Endothelial cell of umbilical vein (primary cell): ENCODE data around the gene TARBP1. TPM values are rescaled to one million over a fixed set of nuclear protein-coding genes. Genes with fewer than 3 reads are reported as not detected.

Experiments used
- BruUV-seq: library from RNA; stranded (reverse); fragments of 400-500 nt; replicated peaks from 2 replicates; lab custom pipeline; 2021; lab: Mats Ljungman, UMichigan
- CTCF ChIA-PET: fragments of 300-600, 350-600 bp; sonication (Branson Sonifier 250); formaldehyde crosslinking; loops from one replicate; lab custom pipeline; 2021; ENCODE audit warnings: antibody characterized with exemption, inconsistent platforms; lab: Charles Lee
- POLR2A ChIA-PET: fragments of 300-600, 350-600 bp; sonication (Branson Sonifier 250); formaldehyde crosslinking; loops from one replicate; lab custom pipeline; 2021; ENCODE audit warnings: antibody characterized with exemption, inconsistent platforms; lab: Charles Lee
- DNase-seq: peaks from one replicate; pipeline ENCODE4 v3.0.0-alpha.2; 2011; ENCODE audit warnings: low read depth, low spot score
- FAIRE-seq: peaks from 2 replicates; lab custom pipeline; 2011; peaks lifted over from hg19 to GRCh38; lab: Jason Lieb, UNC
- H2AFZ ChIP-seq: 2 replicates; pipeline ENCODE4 v1.6.0; 2012; ENCODE audit warnings: low read depth, low read length, control low read depth, inconsistent platforms
- H3K27ac ChIP-seq: 2 replicates; pipeline ENCODE4 v1.5.1; 2011; ENCODE audit warnings: low read depth, mild to moderate bottlenecking, control low read depth, low read length, moderate library complexity; ENCODE audit not compliant: insufficient read depth
- H3K27me3 ChIP-seq, 2 experiments: 2 replicates each; pipeline versions ENCODE4 v1.6.0 to v1.6.1; 2011; ENCODE audit warnings: low read length in 2 of 2, mixed read lengths in 1 of 2; ENCODE audit not compliant: control insufficient read depth in 2 of 2, insufficient read depth in 2 of 2
- H3K36me3 ChIP-seq, 2 experiments: 2 replicates in 1 of 2; 3 replicates in 1 of 2; pipeline ENCODE4 v1.5.1; 2011; ENCODE audit warnings: low read length in 2 of 2, mild to moderate bottlenecking in 1 of 2, moderate library complexity in 1 of 2; ENCODE audit not compliant: control insufficient read depth in 2 of 2, insufficient read depth in 2 of 2; ENCODE audit errors: extremely low read depth in 1 of 2
- H3K4me1 ChIP-seq: 3 replicates; pipeline ENCODE4 v1.5.1; 2011; ENCODE audit warnings: mild to moderate bottlenecking, low read length; ENCODE audit not compliant: control insufficient read depth, insufficient read depth; ENCODE audit errors: extremely low read depth
- H3K4me2 ChIP-seq: 2 replicates; pipeline ENCODE4 v1.6.1; 2011; ENCODE audit warnings: low read length, control low read depth, mixed read lengths; ENCODE audit not compliant: insufficient read depth
- H3K4me3 ChIP-seq, 3 experiments: fragments of 200-600 bp in 1 of 3; sonication (generic), shearing (Covaris generic) in 1 of 3; replicated peaks in 1 of 3; 2 replicates each; pipeline ENCODE4 v1.5.1; 2011 to 2016; ENCODE audit warnings: control low read depth in 3 of 3, low read length in 3 of 3, mild to moderate bottlenecking in 2 of 3, inconsistent platforms in 1 of 3, low read depth in 1 of 3, moderate library complexity in 1 of 3; ENCODE audit not compliant: insufficient read depth in 1 of 3
- H3K79me2 ChIP-seq: 2 replicates; pipeline ENCODE4 v1.6.0; 2012; ENCODE audit warnings: low read length, inconsistent platforms; ENCODE audit not compliant: control insufficient read depth, insufficient read depth
- H3K9ac ChIP-seq: replicated peaks from 2 replicates; pipeline ENCODE3; 2011; ENCODE audit warnings: low read length, control low read depth; ENCODE audit not compliant: insufficient read depth; ENCODE audit errors: extremely low read depth
- H3K9me1 ChIP-seq: replicated peaks from 3 replicates; pipeline ENCODE4 v1.6.0; 2011; ENCODE audit warnings: mild to moderate bottlenecking, low read length; ENCODE audit not compliant: control insufficient read depth, insufficient read depth; ENCODE audit errors: extremely low read depth
- H3K9me3 ChIP-seq: replicated peaks from 2 replicates; pipeline ENCODE4 v1.5.1; 2012; ENCODE audit warnings: low read length, inconsistent platforms; ENCODE audit not compliant: control insufficient read depth, insufficient read depth
- H4K20me1 ChIP-seq: replicated peaks from 2 replicates; pipeline ENCODE3; 2011; ENCODE audit warnings: mild to moderate bottlenecking, low read length; ENCODE audit not compliant: control insufficient read depth, insufficient read depth; ENCODE audit errors: extremely low read depth
- CTCF ChIP-seq, 2 donors: IDR thresholded peaks; 1 replicate in 1 of 2; 2 replicates in 1 of 2; pipeline ENCODE4 v1.5.1; 2011; ENCODE audit warnings: low read length in 2 of 2, mild to moderate bottlenecking in 2 of 2, moderate library complexity in 2 of 2, control low read depth in 1 of 2, inconsistent platforms in 1 of 2, low read depth in 1 of 2; ENCODE audit not compliant: insufficient read depth in 1 of 2; ENCODE audit errors: extremely low read depth in 1 of 2
- EZH2 ChIP-seq: IDR thresholded peaks from 2 replicates; pipeline ENCODE4 v1.6.1; 2012; ENCODE audit warnings: borderline replicate concordance, low read depth, mild to moderate bottlenecking, moderate library complexity, low read length, inconsistent platforms; ENCODE audit not compliant: severe bottlenecking
- FOS ChIP-seq: IDR thresholded peaks from 2 replicates; pipeline ENCODE4 v1.6.1; 2011; ENCODE audit warnings: mild to moderate bottlenecking, low read length, moderate library complexity, borderline replicate concordance; ENCODE audit not compliant: insufficient read depth
- GATA2 ChIP-seq: IDR thresholded peaks from 2 replicates; pipeline ENCODE4 v1.7.0; 2011; ENCODE audit warnings: low read depth, mild to moderate bottlenecking, moderate library complexity, mixed read lengths, low read length; ENCODE audit not compliant: insufficient read length, insufficient read depth
- JUN ChIP-seq: IDR thresholded peaks from 2 replicates; pipeline ENCODE4 v1.6.1; 2011; ENCODE audit warnings: borderline replicate concordance, low read depth; ENCODE audit not compliant: insufficient read length, insufficient read depth
- MAX ChIP-seq: IDR thresholded peaks from 2 replicates; pipeline ENCODE4 v1.6.1; 2011; ENCODE audit not compliant: insufficient read depth, insufficient read length
- MYC ChIP-seq: IDR thresholded peaks from one replicate; pipeline ENCODE4 v1.6.1; 2011; ENCODE audit warnings: mild to moderate bottlenecking, low read depth, low read length
- POLR2A ChIP-seq: IDR thresholded peaks from 2 replicates; pipeline ENCODE4 v1.6.1; 2012; ENCODE audit warnings: low read depth, mild to moderate bottlenecking, control low read depth, low read length
- POLR2AphosphoS5 ChIP-seq: IDR thresholded peaks from 2 replicates; pipeline ENCODE4 v1.6.1; 2012; ENCODE audit warnings: low read depth, mild to moderate bottlenecking, control low read depth, low read length, moderate library complexity; ENCODE audit not compliant: insufficient read depth
- dilution Hi-C: fragments of 300-500 bp; cut with MboI; formaldehyde crosslinking; loops from one replicate; pipeline ENCODE4 v1.15.0; 2019; ENCODE audit warnings: low sequenced_read_pairs; ENCODE audit not compliant: extremely low pct_ligation_motif_present
- intact Hi-C: fragments of 100-400 bp; cut with micrococcal nuclease; formaldehyde crosslinking; loops from one replicate; pipeline ENCODE4 v1.10.0; 2022
- polyA plus RNA-seq, 4 experiments: library from polyadenylated mRNA; depleted of rRNA in 3 of 4; stranded (reverse) in 3 of 4; unstranded in 1 of 4; fragments of >200 nt; gene quantifications; 2 replicates each; pipeline versions ENCODE4 v1.2.1 to v1.2.3, GENCODE V29; 2011 to 2012; ENCODE audit warnings: missing spikeins in 1 of 4
- total RNA-seq: library from RNA; stranded (reverse); gene quantifications from 2 replicates; pipeline ENCODE4 v1.2.3, GENCODE V29; 2021

Gene TARBP1
- total and polyA plus RNA-seq, 2 donors (not counting 3 experiments of a cell fraction or from before 2014, with no cell fraction given) = 17.3 to 23.4 TPM

GRCh38 chr1:234528074-234528865 is 49.3 kb upstream of the TARBP1 start:
- CTCF ChIA-PET = interaction anchor here (1.2 to 2.7 kb wide), 3 partner anchors 9 to 69 kb away, joined by 3 to 18 read pairs (median 4); no protein-coding TSS in a partner anchor
- H2AFZ ChIP-seq = peak overlapping the region; percentile 60

DNA sequence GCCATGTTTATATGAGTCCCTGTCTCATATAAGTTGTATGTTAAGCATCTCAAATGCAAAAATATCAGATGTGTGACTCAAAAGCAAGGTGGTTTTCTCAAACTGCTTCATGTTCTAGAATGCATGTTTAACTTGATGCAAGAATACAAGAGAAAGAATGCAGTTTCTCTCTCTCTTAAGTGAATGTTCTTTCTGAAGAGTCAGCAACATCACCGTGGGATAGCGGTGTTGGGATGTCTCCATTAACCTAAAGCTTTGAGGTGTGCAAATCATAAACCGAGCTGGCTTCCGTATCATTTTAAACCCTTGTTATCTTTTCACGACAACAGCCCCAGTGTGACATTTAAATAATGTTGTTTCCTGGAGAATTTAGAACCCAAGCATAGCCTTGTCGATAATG is 48.4 kb upstream of the TARBP1 start:
- BruUV-seq = no TSS peak
- intact Hi-C loops = no loop called here

More at GRCh38 chr1:234528074-234528865, 49.3 kb upstream of the TARBP1 start:
- H3K9ac ChIP-seq = no peak overlapping the region
- H3K79me2 ChIP-seq = no peaks in the 10 kb centered on the region
- no peaks in the 10 kb centered on the region for H3K9me3 ChIP-seq
- DNase-seq (no peak), FAIRE-seq (no peak)
- H4K20me1 ChIP-seq = no peaks in the 10 kb centered on the region
- TF ChIP-seq MYC (no peak), FOS (no peak), GATA2 (no peak)
- no TSS peak for BruUV-seq
- intact Hi-C loops = no loop called here
- no peak overlapping the region for H3K4me2 ChIP-seq
- H3K36me3 ChIP-seq = no peaks in the 10 kb centered on the region
- no peak overlapping the region for H3K27ac ChIP-seq
- H3K27me3 ChIP-seq = no peaks in the 10 kb centered on the region
- peaks cover 9% of the 10 kb centered on the region for H3K4me1 ChIP-seq
- POLR2A ChIA-PET = no interaction called here
- dilution Hi-C loops = no loop called here
- no peak overlapping the region for H3K4me3 ChIP-seq
- no peaks in the 10 kb centered on the region for H3K9me1 ChIP-seq

More for the DNA sequence above, 48.4 kb upstream of the TARBP1 start:
- H3K4me1 ChIP-seq = peaks cover 14% of the 10 kb centered on the region
- no peak overlapping the region for H3K4me3 ChIP-seq
- no peaks in the 10 kb centered on the region for H3K79me2 ChIP-seq
- CTCF ChIA-PET = interaction anchor here (1.3 kb wide), 1 partner anchor 11 kb away, joined by 3 read pairs; no protein-coding TSS in a partner anchor
- TF ChIP-seq JUN (no peak), GATA2 (no peak), POLR2A (no peak), EZH2 (no peak), FOS (no peak), CTCF (IDR thresholded peaks at IDR 0.05; ENCODE audit: extremely low read depth in 1 of 2, insufficient read depth in 1 of 2, low read depth in 1 of 2, low read length in 2 of 2) (no peak), MYC (no peak), POLR2AphosphoS5 (no peak), MAX (no peak)
- DNase-seq (no peak), FAIRE-seq (no peak)
- no peak overlapping the region for H3K4me2 ChIP-seq
- no peak overlapping the region for H2AFZ ChIP-seq
- H3K9me3 ChIP-seq = no peaks in the 10 kb centered on the region
- H3K9me1 ChIP-seq = no peaks in the 10 kb centered on the region
- no peak overlapping the region for H3K27ac ChIP-seq
- dilution Hi-C loops = no loop called here
- H4K20me1 ChIP-seq = no peaks in the 10 kb centered on the region
- no peak overlapping the region for H3K9ac ChIP-seq
- H3K36me3 ChIP-seq = no peaks in the 10 kb centered on the region
- POLR2A ChIA-PET = no interaction called here
- no peaks in the 10 kb centered on the region for H3K27me3 ChIP-seq
